SH-SY5Y (cell line): Measurements from ENCODE around the gene KCNH4.

Source experiments
- GATA2 ChIP-seq: IDR thresholded peaks from 2 replicates; pipeline ENCODE4 v1.6.1; 2011; ENCODE audit warnings: mild to moderate bottlenecking, low read depth, low read length
- GATA3 ChIP-seq: IDR thresholded peaks from 2 replicates; pipeline ENCODE4 v1.6.1; 2011; ENCODE audit warnings: low read depth, mild to moderate bottlenecking, low read length, moderate library complexity

Gene KCNH4

GRCh38 chr17:42166196-42166763 lies 14.7 kb downstream of the KCNH4 start:
- no peak for TF ChIP-seq GATA3
- TF ChIP-seq GATA2: no peak

- no peak for TF ChIP-seq GATA2
- no peak for TF ChIP-seq GATA3
These were observed 15.2 kb downstream of the KCNH4 start for GRCh38 chr17:42165751-42166150.

- TF ChIP-seq GATA2 (no peak), GATA3 (no peak)
These were observed 17.1 kb downstream of the KCNH4 start for GRCh38 chr17:42163696-42164407.

- TF ChIP-seq GATA2 (no peak), GATA3 (no peak)
These were observed 17.8 kb downstream of the KCNH4 start for GRCh38 chr17:42163113-42163512.

GRCh38 chr17:42160531-42160910 lies 20.4 kb downstream of the KCNH4 start:
- no peak for TF ChIP-seq GATA2
- no peak for TF ChIP-seq GATA3

GRCh38 chr17:42159796-42160530 lies 21.0 kb downstream of the KCNH4 start:
- TF ChIP-seq GATA2: no peak
- TF ChIP-seq GATA3: no peak

- no peak for TF ChIP-seq GATA2
- no peak for TF ChIP-seq GATA3
These were observed 25.3 kb downstream of the KCNH4 start for GRCh38 chr17:42155614-42156045.

GRCh38 chr17:42153919-42154742 lies 26.8 kb downstream of the KCNH4 start:
- TF ChIP-seq GATA3: no peak
- no peak for TF ChIP-seq GATA2

GRCh38 chr17:42146911-42147607 lies 33.9 kb downstream of the KCNH4 start:
- no peak for TF ChIP-seq GATA3
- TF ChIP-seq GATA2: no peak

- TF ChIP-seq GATA2: no peak
- no peak for TF ChIP-seq GATA3
These were observed 38.5 kb downstream of the KCNH4 start for GRCh38 chr17:42142371-42142896.

GRCh38 chr17:42141382-42141781 lies 39.6 kb downstream of the KCNH4 start:
- TF ChIP-seq GATA2: no peak
- no peak for TF ChIP-seq GATA3

- no peak for TF ChIP-seq GATA2
- no peak for TF ChIP-seq GATA3
These were observed 42.0 kb downstream of the KCNH4 start for GRCh38 chr17:42138749-42139492.

GRCh38 chr17:42136654-42137051 lies 44.3 kb downstream of the KCNH4 start:
- no peak for TF ChIP-seq GATA2
- TF ChIP-seq GATA3: no peak
